Transverse colon (tissue), 4 donors: ENCODE data around the gene HDAC2. TPM values are rescaled to one million over a fixed set of nuclear protein-coding genes. Genes with fewer than 3 reads are reported as not detected.

Experiments
- DNase-seq: peaks from one replicate; pipeline ENCODE4 v3.0.0-alpha.2; 2019
- H3K27ac ChIP-seq, 4 donors: fragments of 200-600 bp; sonication (generic); 2 replicates each; pipeline ENCODE4 v1.5.1; 2016 to 2018; ENCODE audit warnings: inconsistent platforms in 4 of 4
- H3K27me3 ChIP-seq: fragments of 200-600 bp; sonication (generic); 2 replicates; pipeline ENCODE4 v1.5.1; 2017; ENCODE audit warnings: inconsistent platforms
- H3K36me3 ChIP-seq, 4 donors: fragments of 200-600 bp; sonication (generic); 2 replicates each; pipeline ENCODE4 v1.5.1; 2017 to 2019; ENCODE audit warnings: inconsistent platforms in 4 of 4
- H3K4me1 ChIP-seq, 4 donors: fragments of 200-600 bp; sonication (generic); 2 replicates each; pipeline ENCODE4 v1.5.1; 2017 to 2020; ENCODE audit warnings: inconsistent platforms in 4 of 4
- H3K4me3 ChIP-seq, 4 donors: fragments of 200-600 bp; sonication (generic); 1 replicate in 1 of 4; 2 replicates in 3 of 4; pipeline versions ENCODE4 v1.5.1 to v1.6.1; 2017 to 2019; ENCODE audit warnings: inconsistent platforms in 4 of 4
- H3K9me3 ChIP-seq, 2 donors: fragments of 200-600 bp; sonication (generic); 2 replicates each; pipeline ENCODE4 v1.5.1; 2017 to 2019; ENCODE audit warnings: inconsistent platforms in 2 of 2
- EP300 ChIP-seq: sonication (generic); formaldehyde crosslinking; IDR thresholded peaks from one replicate; pipeline ENCODE4 v1.6.1; 2017; ENCODE audit warnings: antibody characterized with exemption, low read depth
- POLR2A ChIP-seq: fragments of 450-650 bp; IDR thresholded peaks from one replicate; pipeline ENCODE4 v1.6.1; 2016; ENCODE audit warnings: antibody characterized with exemption, mild to moderate bottlenecking, moderate library complexity
- POLR2AphosphoS5 ChIP-seq, 3 donors: sonication (generic); formaldehyde crosslinking; IDR thresholded peaks; one replicate each; pipeline ENCODE4 v1.6.1; 2016; ENCODE audit warnings: antibody characterized with exemption in 3 of 3
- WGBS, 2 donors: methylation state at CpG; one replicate each; pipeline ENCODE4 v1.1.5; 2018; ENCODE audit warnings: low coverage in 1 of 2; 5-methylcytosine and 5-hydroxymethylcytosine counted together
- in situ Hi-C, 4 donors: fragments of 200-750 bp; cut with MboI; loops; one replicate each; pipeline versions ENCODE4 v1.15.0 to v1.15.1; 2017; ENCODE audit warnings: low sequenced_read_pairs in 3 of 4, low pct_ligation_motif_present in 1 of 4, low pct_unique_long_range_greater_than_20kb in 1 of 4
- intact Hi-C: fragments of 100-400 bp; cut with DNase I; formaldehyde crosslinking; loops from one replicate; pipeline ENCODE4 v1.15.1; 2023; ENCODE audit warnings: low total_unique reads
- total RNA-seq, 4 donors: library from RNA; depleted of rRNA; stranded (reverse); fragments of >200 nt; gene quantifications; one replicate each; pipeline ENCODE4 v1.1.0, GENCODE V29; 2016
- TF ChIP-seq, protein P1 (sequence below), 5 experiments: fragments of 200-600 bp in 3 of 5; fragments of 450-650 bp in 2 of 5; sonication (generic) in 3 of 5; IDR thresholded peaks; 1 replicate in 2 of 5; 2 replicates in 3 of 5; pipeline ENCODE4 v1.5.1; 2016 to 2017; ENCODE audit warnings: antibody characterized with exemption in 5 of 5, inconsistent platforms in 3 of 5, mild to moderate bottlenecking in 2 of 5, moderate library complexity in 1 of 5

The HDAC2 gene
- total RNA-seq, 4 donors from 2014 or later, result 26.6 to 60.8 (median 38.0) TPM

GRCh38 chr6:113982055-113982550 is 11.2 kb upstream of the HDAC2 start:
- WGBS, 2 donors, result 90% methylated on average over 2 of the region's 2 CpGs
- no peak for DNase-seq
- Histone ChIP-seq H3K9me3 (no peaks in the 10 kb centered on the region), H3K27ac (no peak overlapping the region), H3K4me1 (peaks cover 0 to 6% (median 0%) of the 10 kb centered on the region in 4 donors), H3K4me3 (no peak overlapping the region), H3K27me3 (no peaks in the 10 kb centered on the region), H3K36me3 (no peaks in the 10 kb centered on the region)
- in situ Hi-C loops (no loop called here), intact Hi-C loops (no loop called here)
- TF ChIP-seq POLR2A, result no peak
- TF ChIP-seq, protein P1, sequence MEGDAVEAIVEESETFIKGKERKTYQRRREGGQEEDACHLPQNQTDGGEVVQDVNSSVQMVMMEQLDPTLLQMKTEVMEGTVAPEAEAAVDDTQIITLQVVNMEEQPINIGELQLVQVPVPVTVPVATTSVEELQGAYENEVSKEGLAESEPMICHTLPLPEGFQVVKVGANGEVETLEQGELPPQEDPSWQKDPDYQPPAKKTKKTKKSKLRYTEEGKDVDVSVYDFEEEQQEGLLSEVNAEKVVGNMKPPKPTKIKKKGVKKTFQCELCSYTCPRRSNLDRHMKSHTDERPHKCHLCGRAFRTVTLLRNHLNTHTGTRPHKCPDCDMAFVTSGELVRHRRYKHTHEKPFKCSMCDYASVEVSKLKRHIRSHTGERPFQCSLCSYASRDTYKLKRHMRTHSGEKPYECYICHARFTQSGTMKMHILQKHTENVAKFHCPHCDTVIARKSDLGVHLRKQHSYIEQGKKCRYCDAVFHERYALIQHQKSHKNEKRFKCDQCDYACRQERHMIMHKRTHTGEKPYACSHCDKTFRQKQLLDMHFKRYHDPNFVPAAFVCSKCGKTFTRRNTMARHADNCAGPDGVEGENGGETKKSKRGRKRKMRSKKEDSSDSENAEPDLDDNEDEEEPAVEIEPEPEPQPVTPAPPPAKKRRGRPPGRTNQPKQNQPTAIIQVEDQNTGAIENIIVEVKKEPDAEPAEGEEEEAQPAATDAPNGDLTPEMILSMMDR (IDR thresholded peaks at IDR 0.05), result no peak
- no peak for TF ChIP-seq POLR2AphosphoS5 (IDR thresholded peaks at IDR 0.05)
- TF ChIP-seq EP300, result no peak

DNA sequence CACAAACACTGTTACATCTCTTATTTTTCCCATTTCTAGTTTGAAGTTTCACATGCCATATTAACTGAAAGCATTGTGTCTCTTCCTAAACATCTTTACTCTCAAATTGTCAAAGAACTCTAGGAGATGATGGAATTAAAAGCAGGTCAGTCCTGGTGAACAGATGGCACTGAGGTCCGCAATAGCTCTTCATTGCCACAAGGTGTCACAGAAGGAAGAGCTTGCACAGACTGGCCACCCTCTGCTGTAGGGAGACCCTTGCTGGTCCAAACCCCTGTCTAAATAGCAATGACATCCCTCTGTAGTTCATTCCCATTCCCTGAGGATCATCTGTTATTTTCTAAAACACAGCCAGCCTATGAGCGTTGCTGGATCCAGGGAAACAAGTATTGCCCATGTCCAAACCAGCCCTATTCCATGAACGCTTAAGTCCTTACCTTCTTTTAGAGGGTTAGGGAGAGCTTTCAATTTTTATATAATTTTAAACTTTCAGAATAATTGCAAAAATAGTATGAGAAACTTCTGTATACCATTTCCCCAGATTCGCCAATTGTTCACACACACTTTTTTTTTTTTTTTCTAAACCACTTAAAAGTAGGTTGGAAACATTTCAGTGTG is 10.1 kb upstream of the HDAC2 start:
- H3K27me3 ChIP-seq, result no peaks in the 10 kb centered on the region
- H3K36me3 ChIP-seq, result no peaks in the 10 kb centered on the region
- DNase-seq, result no peak
- H3K4me1 ChIP-seq, result peaks cover 0 to 6% (median 0%) of the 10 kb centered on the region in 4 donors
- in situ Hi-C loops, result no loop called here
- H3K27ac ChIP-seq, result no peak overlapping the region
- intact Hi-C loops, result no loop called here
- no peaks in the 10 kb centered on the region for H3K9me3 ChIP-seq
- H3K4me3 ChIP-seq, result no peak overlapping the region
- TF ChIP-seq, protein P1 (IDR thresholded peaks at IDR 0.05), result peak in 4 of 5 experiments; percentile 27 to 48 (median 34)
- TF ChIP-seq EP300, result no peak
- 84 to 87% methylated on average over 3 to 4 of the region's 4 CpGs for WGBS, 2 donors

DNA sequence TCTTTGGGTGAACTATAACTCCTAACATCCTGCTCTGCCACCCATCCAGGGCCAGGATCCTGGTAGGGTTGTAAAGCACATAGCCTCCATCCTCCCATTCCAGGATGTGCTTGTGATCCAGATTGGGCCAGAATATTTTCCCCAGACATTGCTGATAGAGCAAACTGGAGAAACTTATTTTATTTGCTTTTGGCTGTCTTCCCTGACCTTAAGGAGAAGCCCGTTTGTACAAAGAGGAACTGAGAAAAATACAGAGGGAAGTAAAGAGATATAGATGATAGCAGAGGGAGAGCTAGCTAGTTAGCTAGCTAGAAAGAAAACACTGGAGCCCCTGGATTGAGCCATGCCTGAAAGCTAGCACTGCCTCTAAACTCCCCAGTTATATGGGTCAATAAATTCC is 9.0 kb upstream of the HDAC2 start:
- no peak for DNase-seq
- in situ Hi-C loops, result no loop called here
- WGBS, 2 donors, result 17 to 48% methylated on average over 1 of the region's 1 CpG
- intact Hi-C loops, result no loop called here
- Histone ChIP-seq H3K4me3 (no peak overlapping the region), H3K36me3 (no peaks in the 10 kb centered on the region), H3K27ac (no peak overlapping the region), H3K4me1 (peaks cover 0 to 6% (median 0%) of the 10 kb centered on the region in 4 donors), H3K27me3 (no peaks in the 10 kb centered on the region), H3K9me3 (no peaks in the 10 kb centered on the region)
- TF ChIP-seq POLR2A (no peak), EP300 (no peak), POLR2AphosphoS5 (IDR thresholded peaks at IDR 0.05) (no peak)
- TF ChIP-seq, protein P1 (IDR thresholded peaks at IDR 0.05), result no peak

DNA sequence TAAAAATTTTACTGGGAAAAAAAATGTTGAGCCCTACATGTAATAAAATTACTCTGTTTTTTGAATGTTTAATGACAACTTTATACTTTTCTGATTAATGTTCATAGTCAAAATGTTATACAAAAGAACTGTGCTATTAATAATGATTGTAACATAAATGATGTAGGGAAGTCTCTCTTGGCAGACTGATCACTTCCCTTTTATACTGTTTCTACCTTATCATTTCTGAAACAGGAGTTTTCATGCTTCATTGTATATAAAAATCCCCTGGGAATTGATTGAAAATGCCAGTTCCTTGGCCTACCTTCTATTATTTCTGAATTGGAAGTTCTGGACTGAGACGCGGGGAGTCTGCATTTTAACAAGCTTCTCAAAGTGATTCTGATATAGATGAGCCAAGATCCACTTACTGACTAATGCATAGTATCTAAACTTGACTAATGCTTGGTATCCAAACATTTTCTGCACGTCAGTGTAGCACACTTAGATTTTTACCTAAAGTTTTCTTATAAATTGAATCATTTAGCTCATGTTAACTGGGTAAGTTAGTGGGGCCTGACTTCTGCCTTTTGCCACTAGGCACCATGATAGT is 7.2 kb upstream of the HDAC2 start:
- TF ChIP-seq EP300 (no peak), POLR2A (no peak), POLR2AphosphoS5 (IDR thresholded peaks at IDR 0.05) (no peak)
- TF ChIP-seq, protein P1 (IDR thresholded peaks at IDR 0.05), result no peak
- Histone ChIP-seq H3K36me3 (no peaks in the 10 kb centered on the region), H3K4me1 (peaks cover 0 to 6% (median 0%) of the 10 kb centered on the region in 4 donors), H3K4me3 (no peak overlapping the region), H3K9me3 (no peaks in the 10 kb centered on the region), H3K27ac (no peak overlapping the region), H3K27me3 (no peaks in the 10 kb centered on the region)
- 86 to 100% methylated on average over 2 to 3 of the region's 3 CpGs for WGBS, 2 donors
- in situ Hi-C loops (no loop called here), intact Hi-C loops (no loop called here)
- DNase-seq, result no peak
